Fibroblast of mammary gland (primary cell): ENCODE data around the gene CTXN3.

Experiments used
- DNase-seq: peaks from one replicate; pipeline ENCODE4 v3.0.0-alpha.2; 2010; ENCODE audit warnings: low read depth
- H3K4me3 ChIP-seq: 2 replicates; pipeline ENCODE4 v1.5.1; 2011; ENCODE audit warnings: low read depth, mild to moderate bottlenecking, low read length, moderate library complexity; ENCODE audit not compliant: control insufficient read depth
- CTCF ChIP-seq: conservative IDR thresholded peaks from 2 replicates; pipeline ENCODE4 v1.5.1; 2011; ENCODE audit warnings: low read depth, low read length, inconsistent platforms; ENCODE audit not compliant: control insufficient read depth, insufficient read depth

The CTXN3 gene

GRCh38 chr5:127660047-127660733 is 11.3 kb downstream of the CTXN3 start:
- no peak overlapping the region for H3K4me3 ChIP-seq
- no peak for TF ChIP-seq CTCF
- DNase-seq, result no peak

GRCh38 chr5:127664093-127664492 is 15.2 kb downstream of the CTXN3 start:
- TF ChIP-seq CTCF, result no peak

GRCh38 chr5:127665641-127666040 is 16.8 kb downstream of the CTXN3 start:
- no peak overlapping the region for H3K4me3 ChIP-seq
- DNase-seq, result peak; percentile 6
- TF ChIP-seq CTCF, result no peak

More at GRCh38 chr5:127664093-127664492, 15.2 kb downstream of the CTXN3 start:
- no peak for DNase-seq
- no peak overlapping the region for H3K4me3 ChIP-seq

GRCh38 chr5:127666043-127666716 is 17.3 kb downstream of the CTXN3 start:
- DNase-seq, result peak; percentile 15
- no peak for TF ChIP-seq CTCF
- no peak overlapping the region for H3K4me3 ChIP-seq

GRCh38 chr5:127667926-127668325 is 19.0 kb downstream of the CTXN3 start:
- H3K4me3 ChIP-seq, result no peak overlapping the region
- TF ChIP-seq CTCF, result no peak
- DNase-seq, result no peak

- peak; percentile 21 for DNase-seq
- no peak overlapping the region for H3K4me3 ChIP-seq
- TF ChIP-seq CTCF, result no peak
Observed at GRCh38 chr5:127671218-127671617, 22.3 kb downstream of the CTXN3 start.
